GM12878 (cell line): ENCODE data around the gene PTGFRN. TPM values are rescaled to one million over a fixed set of nuclear protein-coding genes. Genes with fewer than 3 reads are reported as not detected.

Experiments
- ATAC-seq: fragments of 200-7000 bp; cut with Tn5 transposase; 3 replicates; pipeline ENCODE4 v1.9.1; 2020; ENCODE audit warnings: mild to moderate bottlenecking, moderate library complexity
- BruUV-seq: library from RNA; stranded (reverse); fragments of 400-500 nt; replicated peaks from 2 replicates; lab custom pipeline; 2021; lab: Mats Ljungman, UMichigan
- CTCF ChIA-PET: fragments of 300-600 bp; sonication (Branson Sonifier 250); formaldehyde crosslinking; extraction: SDS; loops from one replicate; lab custom pipeline; 2021; ENCODE audit warnings: inconsistent platforms; lab: Yijun Ruan, JAX
- POLR2A ChIA-PET: fragments of 350-600 bp; formaldehyde crosslinking; extraction: SDS; loops from one replicate; lab custom pipeline; 2021; ENCODE audit warnings: inconsistent platforms; lab: Charles Lee
- RAD21 ChIA-PET: fragments of 300-600 bp; sonication (Branson Sonifier 250); formaldehyde crosslinking; loops from one replicate; lab custom pipeline; 2023; ENCODE audit warnings: antibody characterized with exemption; ENCODE audit not compliant: unreplicated experiment; lab: Charles Lee
- SMC1A ChIA-PET: fragments of 300-600 bp; sonication (Branson Sonifier 250); formaldehyde crosslinking; loops from one replicate; lab custom pipeline; 2023; ENCODE audit not compliant: unreplicated experiment, uncharacterized antibody; lab: Charles Lee
- DNase-seq: peaks from one replicate; pipeline ENCODE4 v3.0.0-alpha.2; 2011; ENCODE audit warnings: low read depth, low spot score
- FAIRE-seq: peaks from 3 replicates; lab custom pipeline; 2011; peaks lifted over from hg19 to GRCh38; lab: Jason Lieb, UNC
- H2AFZ ChIP-seq: 2 replicates; pipeline ENCODE4 v1.6.0; 2011; ENCODE audit warnings: low read depth, low read length, control low read depth; ENCODE audit not compliant: control insufficient read depth
- H3K27ac ChIP-seq: 2 replicates; pipeline ENCODE4 v1.5.1; 2011; ENCODE audit warnings: control low read depth; ENCODE audit not compliant: control insufficient read depth, insufficient read depth
- H3K27me3 ChIP-seq, 2 experiments: replicated peaks in 1 of 2; 2 replicates each; pipeline versions ENCODE4 v1.6.0 to v1.6.1; 2011; ENCODE audit warnings: low read length in 1 of 2; ENCODE audit not compliant: control insufficient read depth in 2 of 2, insufficient read depth in 2 of 2
- H3K36me3 ChIP-seq, 2 experiments: 2 replicates each; pipeline ENCODE4 v1.5.1; 2011; ENCODE audit warnings: low read length in 1 of 2; ENCODE audit not compliant: control insufficient read depth in 2 of 2, insufficient read depth in 2 of 2
- H3K4me1 ChIP-seq: 2 replicates; pipeline ENCODE4 v1.6.1; 2011; ENCODE audit warnings: mild to moderate bottlenecking, low read length, moderate library complexity, mixed read lengths; ENCODE audit not compliant: control insufficient read depth, insufficient read depth
- H3K4me2 ChIP-seq: 2 replicates; pipeline ENCODE4 v1.6.0; 2011; ENCODE audit warnings: control low read depth; ENCODE audit not compliant: control insufficient read depth, insufficient read depth
- H3K4me3 ChIP-seq: fragments of 200-600 bp; sonication (generic); 2 replicates; pipeline ENCODE4 v1.5.1; 2016
- H3K79me2 ChIP-seq: 2 replicates; pipeline ENCODE4 v1.6.0; 2011; ENCODE audit warnings: low read length; ENCODE audit not compliant: control insufficient read depth, insufficient read depth
- H3K9ac ChIP-seq: 2 replicates; pipeline ENCODE4 v1.8.0; 2011; ENCODE audit warnings: low read length, control low read depth, mixed read lengths; ENCODE audit not compliant: control insufficient read depth, insufficient read depth
- H3K9me3 ChIP-seq: replicated peaks from 3 replicates; pipeline ENCODE4 v1.5.1; 2011; ENCODE audit warnings: mild to moderate bottlenecking, low read length; ENCODE audit not compliant: control insufficient read depth, insufficient read depth
- H4K20me1 ChIP-seq: 2 replicates; pipeline ENCODE4 v1.6.0; 2011; ENCODE audit not compliant: control insufficient read depth, insufficient read depth
- BHLHE40 ChIP-seq, 2 experiments: fragments of 450-650 bp in 1 of 2; IDR thresholded peaks; 2 replicates each; pipeline ENCODE4 v1.6.1; 2011 to 2017; ENCODE audit warnings: low read depth in 2 of 2, borderline replicate concordance in 1 of 2, improper control_type of control experiment in 1 of 2, low read length in 1 of 2, mild to moderate bottlenecking in 1 of 2
- BMI1 ChIP-seq: fragments of 450-650 bp; IDR thresholded peaks from 2 replicates; pipeline ENCODE4 v1.6.1; 2016; ENCODE audit warnings: mild to moderate bottlenecking, moderate library complexity, borderline replicate concordance
- CBX5 ChIP-seq: sonication (generic); IDR thresholded peaks from 2 replicates; pipeline ENCODE4 v1.6.1; 2016; ENCODE audit warnings: low read depth, moderate library complexity, mild to moderate bottlenecking, inconsistent platforms
- CEBPB ChIP-seq, 2 experiments: fragments of 150-350 bp in 1 of 2; IDR thresholded peaks; 2 replicates each; pipeline ENCODE4 v1.6.1; 2012 to 2014; ENCODE audit warnings: low read depth in 2 of 2, low read length in 2 of 2, borderline replicate concordance in 1 of 2, inconsistent platforms in 1 of 2
- CHD4 ChIP-seq: fragments of 200-600 bp; sonication (generic); IDR thresholded peaks from 2 replicates; pipeline ENCODE4 v1.6.1; 2016; ENCODE audit warnings: mild to moderate bottlenecking
- CTCF ChIP-seq, 3 experiments: IDR thresholded peaks in 2 of 3; conservative IDR thresholded peaks in 1 of 3; 2 replicates each; pipeline ENCODE4 v1.5.1; 2011; ENCODE audit warnings: low read depth in 3 of 3, low read length in 3 of 3, mild to moderate bottlenecking in 3 of 3, control low read depth in 2 of 3, moderate library complexity in 2 of 3, inconsistent platforms in 1 of 3, mixed read lengths in 1 of 3; ENCODE audit not compliant: control insufficient read depth in 2 of 3, insufficient read depth in 1 of 3; ENCODE audit errors: extremely low read depth in 1 of 3
- E2F8 ChIP-seq: fragments of 450-650 bp; IDR thresholded peaks from 2 replicates; pipeline ENCODE4 v1.6.1; 2018; ENCODE audit warnings: mild to moderate bottlenecking, low read depth, moderate library complexity; ENCODE audit not compliant: partially characterized antibody
- FOXM1 ChIP-seq: IDR thresholded peaks from 2 replicates; pipeline ENCODE4 v1.6.1; 2012; ENCODE audit warnings: low read depth, mild to moderate bottlenecking, inconsistent platforms, low read length, moderate library complexity
- IRF4 ChIP-seq: IDR thresholded peaks from 2 replicates; pipeline ENCODE4 v1.6.1; 2011; ENCODE audit warnings: low read depth, low read length
- IRF5 ChIP-seq: fragments of 450-650 bp; IDR thresholded peaks from 2 replicates; pipeline ENCODE4 v1.6.1; 2017; ENCODE audit warnings: borderline replicate concordance
- MAX ChIP-seq: IDR thresholded peaks from 2 replicates; pipeline ENCODE4 v1.6.1; 2012; ENCODE audit warnings: low read depth, low read length, improper control_type of control experiment
- NFYA ChIP-seq: IDR thresholded peaks from 2 replicates; pipeline ENCODE4 v1.6.1; 2011; ENCODE audit warnings: low read depth, mild to moderate bottlenecking, low read length, improper control_type of control experiment, borderline replicate concordance
- RBBP5 ChIP-seq: fragments of 200-600 bp; sonication (generic); conservative IDR thresholded peaks from 2 replicates; pipeline ENCODE4 v1.6.1; 2016
- RCOR1 ChIP-seq: conservative IDR thresholded peaks from 2 replicates; pipeline ENCODE4 v1.6.1; 2012; ENCODE audit warnings: low read depth, low read length, improper control_type of control experiment
- RUNX3 ChIP-seq: IDR thresholded peaks from 2 replicates; pipeline ENCODE4 v1.6.1; 2012; ENCODE audit warnings: low read length, inconsistent platforms
- SIN3A ChIP-seq: IDR thresholded peaks from 2 replicates; pipeline ENCODE4 v1.6.1; 2012; ENCODE audit warnings: low read depth, low read length, improper control_type of control experiment
- SREBF2 ChIP-seq: IDR thresholded peaks from 2 replicates; pipeline ENCODE4 v1.6.1; 2012; ENCODE audit warnings: mild to moderate bottlenecking, low read length
- ZBED1 ChIP-seq: IDR thresholded peaks from 2 replicates; pipeline ENCODE4 v1.6.1; 2016; ENCODE audit warnings: borderline replicate concordance
- ZNF217 ChIP-seq: fragments of 450-650 bp; IDR thresholded peaks from 2 replicates; pipeline ENCODE4 v1.6.1; 2017; ENCODE audit warnings: antibody characterized with exemption, mild to moderate bottlenecking
- WGBS: methylation state at CpG from one replicate; pipeline ENCODE4 v1.1.6; 2016; ENCODE audit warnings: low lambda C conversion rate; ENCODE audit not compliant: insufficient replicate concordance, insufficient coverage; ENCODE audit errors: missing lambda C conversion rate; 5-methylcytosine and 5-hydroxymethylcytosine counted together
- in situ Hi-C: fragments of 300-500 bp; cut with MboI; formaldehyde crosslinking; loops from 9 replicates; pipeline ENCODE4 v1.14.3; 2018; ENCODE audit warnings: mixed read lengths
- intact Hi-C: fragments of 100-400 bp; cut with micrococcal nuclease; formaldehyde crosslinking; loops from one replicate; pipeline ENCODE4 v1.14.2; 2022; ENCODE audit not compliant: unreplicated experiment
- polyA plus RNA-seq, 11 experiments: library from polyadenylated mRNA; depleted of rRNA in 4 of 11; unstranded in 6 of 11; stranded (reverse) in 5 of 11; fragments of >200 nt; fragmentation: Nextera tagmentation in 4 of 11; fragmentation: Illumina TruSeq in 1 of 11; extraction: Ambion mirVana in 4 of 11; extraction: Trizol in 1 of 11; gene quantifications; 1 replicate in 1 of 11; 2 replicates in 10 of 11; pipeline versions ENCODE4 v1.2.1 to v1.2.3, GENCODE V29; 2011 to 2016; ENCODE audit warnings: inconsistent platforms in 2 of 11, missing spikeins in 2 of 11, low read depth in 1 of 11
- total RNA-seq, 4 experiments: library from RNA; depleted of rRNA in 3 of 4; stranded (reverse); fragments of >200 nt in 3 of 4; fragmentation: Illumina TruSeq in 1 of 4; extraction: Trizol in 1 of 4; gene quantifications; 2 replicates each; pipeline versions ENCODE4 v1.2.1 to v1.2.3, GENCODE V29; 2013 to 2021

The PTGFRN gene
- total and polyA plus RNA-seq, 10 of the 15 experiments (the other 5 are each of a cell fraction or from before 2014, with no cell fraction given), result 2.7 to 8.3 (median 5.1) TPM

- CTCF ChIA-PET, result interaction anchor here (0.6 to 1.9 kb wide), 6 partner anchors 30 to 166 kb away, joined by 3 to 10 read pairs (median 4); no protein-coding TSS in a partner anchor
- TF ChIP-seq E2F8 (no peak), BHLHE40 (IDR thresholded peaks at IDR 0.05; ENCODE audit: borderline replicate concordance in 1 of 2, low read depth in 2 of 2, low read length in 1 of 2) (no peak), IRF4 (no peak), RBBP5 (no peak), ZNF217 (no peak), CTCF (IDR thresholded peaks at IDR 0.05 in 2 of 3, conservative IDR thresholded peaks at IDR 0.05 in 1 of 3; ENCODE audit: control insufficient read depth in 2 of 3, extremely low read depth in 1 of 3, insufficient read depth in 1 of 3, low read depth in 3 of 3, low read length in 3 of 3) (no peak), MAX (no peak), ZBED1 (no peak), RCOR1 (no peak), CHD4 (no peak), NFYA (no peak), RUNX3 (no peak), CBX5 (no peak), BMI1 (no peak), SIN3A (no peak), FOXM1 (no peak), IRF5 (no peak), SREBF2 (no peak), CEBPB (IDR thresholded peaks at IDR 0.05; ENCODE audit: borderline replicate concordance in 1 of 2, low read depth in 2 of 2, low read length in 2 of 2) (no peak)
- in situ Hi-C loops (no loop called here), intact Hi-C loops (no loop called here)
- H2AFZ ChIP-seq, result no peak overlapping the region
- no peak for ATAC-seq
- POLR2A ChIA-PET, result interaction anchor here (0.5 to 1.3 kb wide), 2 partner anchors 73 to 112 kb away, joined by 3 to 4 read pairs; no protein-coding TSS in a partner anchor
- no peak overlapping the region for H3K27ac ChIP-seq
- SMC1A ChIA-PET, result interaction anchor here (0.6 to 11.0 kb wide), 11 partner anchors 9 to 258 kb away, joined by 3 to 146 read pairs (median 3); no protein-coding TSS in a partner anchor
- no peaks in the 10 kb centered on the region for H3K9me3 ChIP-seq
- H3K4me3 ChIP-seq, result no peak overlapping the region
- no peak for FAIRE-seq
- no peak overlapping the region for H3K9ac ChIP-seq
- no TSS peak for BruUV-seq
- no peaks in the 10 kb centered on the region for H3K36me3 ChIP-seq
- H3K4me1 ChIP-seq, result no peaks in the 10 kb centered on the region
- DNase-seq, result no peak
- H4K20me1 ChIP-seq, result no peaks in the 10 kb centered on the region
- H3K4me2 ChIP-seq, result no peak overlapping the region
- WGBS, result 100% methylated on average over 1 of the region's 1 CpG
- no peaks in the 10 kb centered on the region for H3K27me3 ChIP-seq
- no peaks in the 10 kb centered on the region for H3K79me2 ChIP-seq
- RAD21 ChIA-PET, result interaction anchor here (0.9 to 9.7 kb wide), 7 partner anchors 9 to 219 kb away, joined by 3 to 138 read pairs (median 5); partner anchors contain the start of gene IGSF3
These were observed 23.3 kb upstream of the PTGFRN start for GRCh38 chr1:116886291-116886878.
